Activated naive CD8-positive, alpha-beta T cell treated with anti-CD3 and anti-CD28 coated beads, Interleukin-2, amount 10 ng/mL, durations not matched to agents 7 days and 5 days (primary cell): ENCODE data around the gene FOXC2. TPM values are rescaled to one million over a fixed set of nuclear protein-coding genes. Genes with fewer than 3 reads are reported as not detected.
"Not testable (repeated sequence)": the region's sequence is repeated elsewhere in the genome, so short reads cannot be mapped to it uniquely, and the experiment has no call there.

ENCODE experiments used
- ATAC-seq: fragments of 150-1000 bp; cut with Tn5 transposase; one replicate; pipeline ENCODE4 v1.10.0; 2021; ENCODE audit warnings: low read depth, moderate library complexity
- POLR2A ChIA-PET: fragments of 350-600 bp; sonication (Branson Sonifier 250); formaldehyde crosslinking; loops from one replicate; lab custom pipeline; 2021; ENCODE audit warnings: antibody characterized with exemption; lab: Charles Lee
- DNase-seq: peaks from one replicate; pipeline ENCODE4 v3.0.0; 2021
- H3K27ac Mint-ChIP-seq: one replicate; pipeline ENCODE4 v1.8.0; 2022; ENCODE audit warnings: mild to moderate bottlenecking, mixed read lengths
- H3K27me3 Mint-ChIP-seq: one replicate; pipeline ENCODE4 v1.8.0; 2022; ENCODE audit warnings: mild to moderate bottlenecking, moderate library complexity, mixed read lengths
- H3K36me3 Mint-ChIP-seq: one replicate; pipeline ENCODE4 v1.8.0; 2021; ENCODE audit warnings: mild to moderate bottlenecking, mixed read lengths
- H3K4me1 Mint-ChIP-seq: one replicate; pipeline ENCODE4 v1.8.0; 2021; ENCODE audit warnings: mixed read lengths
- H3K4me3 Mint-ChIP-seq: one replicate; pipeline ENCODE4 v1.8.0; 2022; ENCODE audit warnings: mild to moderate bottlenecking, moderate library complexity, mixed read lengths
- H3K9me3 Mint-ChIP-seq: one replicate; pipeline ENCODE4 v1.8.0; 2021; ENCODE audit warnings: mixed read lengths
- total RNA-seq, 2 experiments: library from RNA; stranded (reverse); gene quantifications; one replicate each; pipeline ENCODE4 v1.2.3, GENCODE V29; 2021

FOXC2 gene
- total RNA-seq, 2 experiments from 2014 or later = not detected

DNA sequence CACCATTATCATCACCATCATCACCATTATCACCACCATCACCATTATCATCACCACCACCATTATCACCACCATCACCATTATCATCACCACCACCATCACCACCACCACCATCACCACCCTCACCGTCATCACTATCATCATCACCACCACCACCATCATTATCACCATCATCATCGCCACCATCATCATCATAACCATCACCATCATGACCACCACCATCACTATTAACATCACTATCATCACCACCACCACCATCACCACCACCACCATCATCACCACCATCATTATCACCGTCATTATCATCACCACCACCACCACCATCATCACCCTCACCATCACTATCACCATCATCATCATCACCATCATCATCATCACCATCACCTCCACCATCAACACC, 20.9 kb downstream of the FOXC2 start:
- H3K36me3 Mint-ChIP-seq = no peaks in the 10 kb centered on the region
- no peak overlapping the region for H3K27ac Mint-ChIP-seq
- ATAC-seq (no peak), DNase-seq (no peak)
- POLR2A ChIA-PET = no interaction called here
- peaks cover 17% of the 10 kb centered on the region for H3K27me3 Mint-ChIP-seq
- H3K4me1 Mint-ChIP-seq = no peaks in the 10 kb centered on the region
- no peaks in the 10 kb centered on the region for H3K9me3 Mint-ChIP-seq
- no peak overlapping the region for H3K4me3 Mint-ChIP-seq

DNA sequence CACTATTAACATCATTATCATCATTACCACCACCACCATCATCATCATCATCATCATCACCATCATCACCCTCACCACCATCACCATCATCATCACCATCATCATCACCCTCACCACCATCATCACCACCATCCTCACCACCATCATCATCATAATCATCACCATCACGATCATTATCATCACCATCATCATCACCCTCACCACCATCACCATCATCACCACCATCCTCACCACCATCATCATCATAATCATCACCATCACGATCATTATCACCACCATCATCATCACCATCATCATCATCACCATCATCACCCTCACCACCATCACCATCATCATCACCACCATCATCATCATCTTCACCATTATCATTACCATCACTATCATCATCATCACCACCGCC, 21.3 kb downstream of the FOXC2 start:
- H3K9me3 Mint-ChIP-seq, H3K36me3 Mint-ChIP-seq, POLR2A ChIA-PET, H3K4me3 Mint-ChIP-seq, ATAC-seq, H3K27ac Mint-ChIP-seq, DNase-seq, H3K4me1 Mint-ChIP-seq: not testable (repeated sequence)
- peaks cover 19% of the 10 kb centered on the region for H3K27me3 Mint-ChIP-seq

DNA sequence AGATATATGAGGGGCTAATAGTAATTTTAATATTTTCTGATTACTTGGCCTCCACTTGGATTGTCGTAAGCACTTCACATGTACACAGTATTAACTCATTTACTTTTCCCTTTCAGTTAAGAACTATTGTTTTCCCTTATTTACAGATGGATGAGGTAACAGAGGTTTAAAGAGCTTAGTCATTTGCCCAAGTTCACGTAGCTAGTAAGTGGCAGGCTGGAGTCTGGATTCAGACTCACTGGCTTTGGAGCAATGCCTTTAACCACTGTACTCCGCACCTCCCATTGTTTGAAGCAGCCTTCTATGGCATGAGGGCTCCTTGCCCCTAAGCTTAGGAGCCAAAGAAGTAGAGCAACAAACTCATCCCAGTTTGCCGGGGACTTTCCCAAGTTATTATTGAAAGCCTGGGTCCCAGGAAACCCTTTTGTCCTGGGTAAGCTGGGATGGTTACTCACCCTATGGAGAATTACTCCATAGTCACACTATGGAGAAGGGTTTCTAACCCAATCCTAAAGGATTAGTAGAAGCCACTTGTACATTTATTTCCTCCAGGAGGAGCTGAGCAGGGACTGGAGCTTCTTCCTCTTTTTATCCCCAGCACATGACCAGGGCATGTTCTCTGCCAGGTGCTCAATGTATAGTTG, 24.0 kb downstream of the FOXC2 start:
- no peak for DNase-seq

GRCh38 chr16:86591270-86591669, 24.6 kb downstream of the FOXC2 start:
- Mint-ChIP-seq H3K4me1 (peaks cover 1% of the 10 kb centered on the region), H3K27ac (no peak overlapping the region), H3K27me3 (peaks cover 34% of the 10 kb centered on the region), H3K36me3 (no peaks in the 10 kb centered on the region), H3K9me3 (no peaks in the 10 kb centered on the region), H3K4me3 (no peak overlapping the region)
- no peak for ATAC-seq
- POLR2A ChIA-PET = no interaction called here
- no peak for DNase-seq

More for the DNA sequence above, 24.0 kb downstream of the FOXC2 start:
- Mint-ChIP-seq H3K27ac (no peak overlapping the region), H3K36me3 (no peaks in the 10 kb centered on the region), H3K4me1 (peaks cover 1% of the 10 kb centered on the region), H3K27me3 (peaks cover 34% of the 10 kb centered on the region), H3K9me3 (no peaks in the 10 kb centered on the region), H3K4me3 (no peak overlapping the region)
- POLR2A ChIA-PET = no interaction called here
- no peak for ATAC-seq

GRCh38 chr16:86593913-86594620, 27.4 kb downstream of the FOXC2 start:
- POLR2A ChIA-PET = no interaction called here
- peaks cover 48% of the 10 kb centered on the region for H3K27me3 Mint-ChIP-seq

GRCh38 chr16:86594721-86595120, 28.1 kb downstream of the FOXC2 start:
- Mint-ChIP-seq H3K4me3 (no peak overlapping the region), H3K27ac (no peak overlapping the region), H3K9me3 (no peaks in the 10 kb centered on the region), H3K27me3 (peaks cover 51% of the 10 kb centered on the region), H3K36me3 (no peaks in the 10 kb centered on the region), H3K4me1 (peaks cover 3% of the 10 kb centered on the region)
- POLR2A ChIA-PET = no interaction called here
- DNase-seq = no peak
- ATAC-seq = no peak

More at GRCh38 chr16:86593913-86594620, 27.4 kb downstream of the FOXC2 start:
- DNase-seq (no peak), ATAC-seq (no peak)
- peaks cover 1% of the 10 kb centered on the region for H3K4me1 Mint-ChIP-seq
- no peaks in the 10 kb centered on the region for H3K36me3 Mint-ChIP-seq
- no peak overlapping the region for H3K4me3 Mint-ChIP-seq
- no peak overlapping the region for H3K27ac Mint-ChIP-seq
- H3K9me3 Mint-ChIP-seq = no peaks in the 10 kb centered on the region

DNA sequence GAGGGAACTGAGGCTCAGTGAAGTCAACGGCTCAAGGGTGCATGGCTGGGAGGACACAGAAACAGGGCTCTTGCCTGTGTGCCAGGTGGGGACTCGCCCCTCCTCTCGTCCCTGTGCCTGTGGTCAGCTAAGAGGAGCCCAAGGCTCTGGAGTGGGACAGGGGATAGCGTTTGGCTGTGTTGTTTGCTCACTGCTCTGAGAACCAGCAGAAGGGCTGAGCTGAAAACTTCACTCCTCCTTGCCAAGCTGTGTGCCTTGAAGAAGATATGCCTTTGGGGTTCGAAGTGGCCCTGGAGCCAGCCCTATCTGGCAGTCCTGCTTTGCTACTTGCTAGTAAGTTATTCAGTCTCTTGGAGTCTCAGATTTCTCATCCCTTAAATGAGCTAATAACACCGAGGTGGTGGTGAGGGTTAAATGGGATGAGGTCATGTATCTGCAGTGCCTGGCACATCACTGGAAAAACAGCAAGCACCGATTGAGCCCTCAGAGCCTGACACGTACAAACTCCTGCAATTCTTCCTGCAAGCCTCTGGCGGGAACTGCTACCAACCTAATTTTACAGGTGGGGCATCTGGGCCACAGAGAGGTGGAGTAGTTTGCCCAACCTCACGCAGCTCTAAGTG, 29.5 kb downstream of the FOXC2 start:
- no peaks in the 10 kb centered on the region for H3K36me3 Mint-ChIP-seq
- no peak overlapping the region for H3K27ac Mint-ChIP-seq
- no peak overlapping the region for H3K4me3 Mint-ChIP-seq
- POLR2A ChIA-PET = no interaction called here
- DNase-seq (no peak), ATAC-seq (no peak)
- peaks cover 58% of the 10 kb centered on the region for H3K27me3 Mint-ChIP-seq
- no peaks in the 10 kb centered on the region for H3K9me3 Mint-ChIP-seq
- H3K4me1 Mint-ChIP-seq = peaks cover 3% of the 10 kb centered on the region

DNA sequence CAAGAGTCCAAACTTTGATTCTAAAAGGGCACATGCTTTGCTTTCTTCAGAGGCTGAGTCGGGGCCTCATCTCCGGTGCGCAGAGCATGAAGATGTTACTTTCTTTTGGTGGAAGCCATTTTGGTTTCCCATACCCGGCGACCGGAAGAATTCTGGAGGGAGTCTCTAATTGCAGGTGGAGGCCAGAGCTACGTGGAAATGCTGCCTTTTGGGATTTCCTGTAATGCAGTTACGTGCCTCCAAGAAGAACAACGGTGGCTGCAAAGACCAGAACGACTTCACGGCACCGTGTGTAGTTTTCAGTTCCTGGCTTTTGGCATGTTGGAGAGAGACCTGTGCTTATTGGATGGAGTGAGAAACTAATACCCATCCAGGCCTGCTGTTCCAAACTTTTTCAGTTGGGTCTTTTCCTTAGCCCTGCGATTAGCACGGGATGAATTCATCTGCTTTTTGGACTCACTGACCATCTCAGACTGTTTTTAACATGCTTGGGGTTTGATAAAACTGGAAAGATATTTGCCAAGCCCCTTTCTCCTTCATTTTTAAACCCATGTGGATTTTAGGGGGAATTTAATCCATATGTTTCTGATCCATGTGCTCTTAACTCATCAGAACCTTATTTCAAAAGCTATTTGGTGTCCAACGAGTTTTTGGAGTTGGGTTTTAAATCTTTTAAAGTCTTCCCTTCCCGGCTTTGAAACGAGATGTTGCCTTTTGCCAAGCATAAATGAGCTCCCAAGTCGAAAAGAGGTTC, 30.7 kb downstream of the FOXC2 start:
- DNase-seq (no peak), ATAC-seq (no peak)
- no peaks in the 10 kb centered on the region for H3K36me3 Mint-ChIP-seq
- no peaks in the 10 kb centered on the region for H3K9me3 Mint-ChIP-seq
- H3K4me3 Mint-ChIP-seq = no peak overlapping the region
- POLR2A ChIA-PET = no interaction called here
- H3K4me1 Mint-ChIP-seq = peaks cover 3% of the 10 kb centered on the region
- no peak overlapping the region for H3K27ac Mint-ChIP-seq
- peaks cover 49% of the 10 kb centered on the region for H3K27me3 Mint-ChIP-seq

DNA sequence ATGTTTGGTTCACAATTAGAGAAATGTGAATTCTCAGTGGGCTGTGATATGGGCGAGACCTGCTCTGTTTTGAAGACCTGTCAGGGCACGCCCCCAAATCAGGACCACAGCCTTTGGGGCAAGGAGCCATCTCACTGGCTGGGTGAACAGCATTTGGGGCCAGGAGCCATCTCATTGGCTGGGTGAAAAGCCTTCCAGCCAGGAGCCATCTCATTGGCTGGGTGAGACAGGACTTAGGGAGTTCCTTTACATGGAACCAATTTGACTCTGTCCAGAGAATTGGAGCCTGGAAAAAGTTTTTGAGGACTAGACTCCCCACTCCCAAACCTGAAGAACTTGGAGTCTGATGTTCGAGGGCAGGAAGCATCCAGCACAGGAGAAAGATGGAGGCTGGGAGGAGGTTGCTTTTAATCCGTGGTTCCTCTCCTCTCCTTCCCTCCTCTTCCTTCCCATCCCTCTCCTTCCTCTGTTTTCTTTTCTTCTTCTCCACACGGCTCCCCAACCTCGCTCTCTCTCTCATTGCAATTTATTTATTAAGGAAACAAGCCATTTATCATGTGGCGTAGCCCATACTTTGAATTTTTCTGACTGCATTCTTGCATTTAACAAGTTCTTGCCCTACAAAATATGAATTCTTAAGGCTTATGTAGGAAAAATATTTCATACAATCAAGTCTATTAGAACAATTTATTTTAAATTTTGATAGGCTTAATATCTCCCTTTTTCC, 31.4 kb downstream of the FOXC2 start:
- H3K27ac Mint-ChIP-seq = no peak overlapping the region
- H3K4me1 Mint-ChIP-seq = peaks cover 3% of the 10 kb centered on the region
- POLR2A ChIA-PET = no interaction called here
- DNase-seq = no peak
- no peak for ATAC-seq
- H3K4me3 Mint-ChIP-seq = no peak overlapping the region
- H3K9me3 Mint-ChIP-seq = no peaks in the 10 kb centered on the region
- H3K27me3 Mint-ChIP-seq = peaks cover 46% of the 10 kb centered on the region
- H3K36me3 Mint-ChIP-seq = no peaks in the 10 kb centered on the region

DNA sequence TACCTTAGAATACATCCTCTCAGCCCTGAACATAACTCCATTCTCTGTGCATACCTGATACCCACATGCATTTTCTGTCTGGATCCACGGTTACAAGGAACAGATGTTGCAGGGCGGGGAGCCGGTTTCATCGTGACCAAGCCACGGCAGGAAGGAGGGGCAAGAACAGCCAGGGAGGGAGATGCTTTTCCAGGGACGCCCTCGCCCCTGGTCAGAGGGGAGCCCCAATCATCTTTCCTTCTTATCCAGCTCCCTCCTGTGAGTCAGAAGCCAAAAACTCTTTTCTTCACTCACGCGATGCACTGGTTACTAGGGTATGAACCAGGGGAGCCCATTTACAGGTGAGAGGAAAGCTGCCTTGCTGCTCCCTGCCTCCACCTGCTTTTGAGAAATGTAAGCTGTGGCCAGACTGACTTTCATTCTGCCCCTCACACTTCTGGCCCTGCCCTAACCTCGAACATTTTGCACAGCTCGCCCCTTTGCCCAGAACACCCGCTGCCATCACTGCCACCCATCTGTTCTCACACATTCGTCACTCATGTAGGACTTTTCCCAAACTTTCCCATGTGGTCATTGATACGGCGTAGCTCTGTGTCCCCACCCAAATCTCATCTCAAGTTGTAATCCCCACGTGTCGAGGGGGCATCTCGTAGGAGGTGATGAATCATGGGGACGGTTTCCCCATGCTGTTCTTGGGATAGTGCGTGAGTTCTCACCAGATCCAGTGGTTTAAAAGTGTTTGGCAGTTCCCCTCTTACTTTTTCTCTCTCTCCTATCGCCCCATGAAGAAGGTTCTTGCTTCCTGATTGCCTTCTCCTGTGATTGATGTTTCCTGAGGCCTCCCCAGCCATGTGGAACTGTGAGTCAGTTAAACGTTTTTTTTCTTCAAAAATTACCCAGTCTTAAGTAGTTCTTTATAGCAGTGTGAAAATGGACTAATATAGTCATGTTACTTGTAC, 32.3 kb downstream of the FOXC2 start:
- ATAC-seq (no peak), DNase-seq (no peak)
- Mint-ChIP-seq H3K4me1 (peaks cover 1% of the 10 kb centered on the region), H3K27me3 (peaks cover 38% of the 10 kb centered on the region), H3K36me3 (no peaks in the 10 kb centered on the region), H3K4me3 (no peak overlapping the region), H3K9me3 (no peaks in the 10 kb centered on the region), H3K27ac (no peak overlapping the region)
- POLR2A ChIA-PET = no interaction called here

- ATAC-seq (no peak), DNase-seq (no peak)
- H3K36me3 Mint-ChIP-seq = no peaks in the 10 kb centered on the region
- H3K27ac Mint-ChIP-seq = no peak overlapping the region
- H3K27me3 Mint-ChIP-seq = peaks cover 33% of the 10 kb centered on the region
- POLR2A ChIA-PET = no interaction called here
- H3K9me3 Mint-ChIP-seq = peaks cover 3% of the 10 kb centered on the region
- no peak overlapping the region for H3K4me3 Mint-ChIP-seq
- peaks cover 11% of the 10 kb centered on the region for H3K4me1 Mint-ChIP-seq
Observed at GRCh38 chr16:86601356-86601755, 34.7 kb downstream of the FOXC2 start.

- peaks cover 3% of the 10 kb centered on the region for H3K9me3 Mint-ChIP-seq
- peaks cover 11% of the 10 kb centered on the region for H3K4me1 Mint-ChIP-seq
- DNase-seq (no peak), ATAC-seq (no peak)
- H3K27me3 Mint-ChIP-seq = peaks cover 33% of the 10 kb centered on the region
- POLR2A ChIA-PET = no interaction called here
- no peak overlapping the region for H3K27ac Mint-ChIP-seq
- H3K36me3 Mint-ChIP-seq = no peaks in the 10 kb centered on the region
- no peak overlapping the region for H3K4me3 Mint-ChIP-seq
Observed at GRCh38 chr16:86602521-86602920, 35.9 kb downstream of the FOXC2 start.
